Measurements from ENCODE around the gene CAVIN2.

- no peak for TF ChIP-seq CTCF (IDR thresholded peaks at IDR 0.05)
- no peak for TF ChIP-seq POLR2A (IDR thresholded peaks at IDR 0.05)
These were observed 47.4 kb downstream of the CAVIN2 start for GRCh38 chr2:191799526-191799925.
